MV-4-11 (cell line): ENCODE data around the gene LSM14B.

Experiments
- DNase-seq: peaks from one replicate; lab custom pipeline; 2025; lab: John Stamatoyannopoulos, UW

Gene LSM14B

DNA sequence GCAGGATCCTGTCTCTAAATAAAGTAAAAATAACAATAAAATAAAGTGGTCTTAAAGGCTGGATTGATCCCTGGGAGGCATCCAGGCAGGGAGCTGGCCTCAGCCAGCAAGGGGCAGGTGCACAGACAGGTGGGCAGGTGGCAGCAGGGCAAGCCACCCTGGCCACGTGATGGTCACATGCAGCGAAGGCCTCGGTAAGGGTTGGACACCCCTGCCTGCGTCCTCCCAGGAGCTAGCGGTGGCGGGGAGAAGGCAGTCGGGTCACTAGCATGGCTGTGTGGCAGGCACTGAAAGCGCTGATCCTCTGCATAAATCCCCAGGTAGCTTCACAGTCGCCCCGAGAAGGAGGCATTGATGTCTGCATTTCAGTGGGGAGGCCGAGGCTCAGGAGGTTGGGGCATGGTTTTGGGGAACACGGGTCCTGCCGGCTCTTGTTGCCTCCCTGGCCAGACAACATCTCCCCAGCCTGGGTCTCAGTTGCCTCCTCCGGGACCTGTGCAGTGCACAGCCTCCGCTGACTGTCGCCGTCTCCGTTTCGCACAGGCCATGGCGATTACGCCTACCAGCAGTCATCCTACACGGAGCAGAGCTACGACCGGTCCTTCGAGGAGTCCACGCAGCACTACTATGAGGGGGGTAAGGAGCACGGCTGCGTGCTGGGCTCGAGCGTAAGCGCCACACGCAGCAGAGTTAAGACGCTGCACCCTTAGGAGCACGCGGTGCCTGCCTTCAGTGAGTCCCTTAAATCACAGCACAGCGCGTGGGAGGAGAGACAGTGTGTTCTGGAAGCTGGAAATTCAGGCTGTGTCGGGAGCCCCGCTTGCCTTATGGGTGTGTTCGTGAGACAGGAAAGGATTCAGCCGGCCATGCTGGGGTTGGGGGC, 42.8 kb downstream of the LSM14B start:
- no peak for DNase-seq

DNA sequence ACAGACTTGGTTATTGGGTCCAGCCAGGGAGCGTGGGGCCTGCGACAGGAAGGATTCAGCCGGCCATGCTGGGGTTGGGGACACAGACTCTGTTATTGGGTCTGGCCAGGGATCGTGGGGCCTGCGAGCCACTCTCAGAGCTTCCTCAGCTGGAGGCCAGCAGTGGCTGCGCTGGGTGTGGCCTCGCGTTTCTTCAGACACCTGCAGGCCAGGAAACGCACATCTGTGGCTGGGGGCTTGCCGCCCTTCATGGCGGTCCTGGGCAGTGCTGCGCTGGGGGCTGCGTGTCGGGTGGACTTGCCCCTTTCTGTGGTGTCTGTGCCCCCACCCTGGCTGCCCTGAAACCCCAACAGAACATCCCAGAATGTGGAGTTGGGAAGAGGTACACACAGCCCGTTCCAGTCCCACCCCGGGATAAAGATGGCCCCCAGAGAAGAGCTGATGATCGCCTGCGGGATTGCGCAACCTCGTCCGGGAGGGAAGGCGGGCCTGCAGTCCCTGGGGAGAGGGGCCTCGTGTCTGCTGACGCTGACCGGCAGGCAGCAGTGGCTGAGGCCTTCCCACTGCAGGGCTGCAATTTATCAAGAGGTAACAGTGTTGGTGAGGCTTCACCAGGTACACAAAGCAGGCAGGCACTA, 43.6 kb downstream of the LSM14B start:
- no peak for DNase-seq

DNA sequence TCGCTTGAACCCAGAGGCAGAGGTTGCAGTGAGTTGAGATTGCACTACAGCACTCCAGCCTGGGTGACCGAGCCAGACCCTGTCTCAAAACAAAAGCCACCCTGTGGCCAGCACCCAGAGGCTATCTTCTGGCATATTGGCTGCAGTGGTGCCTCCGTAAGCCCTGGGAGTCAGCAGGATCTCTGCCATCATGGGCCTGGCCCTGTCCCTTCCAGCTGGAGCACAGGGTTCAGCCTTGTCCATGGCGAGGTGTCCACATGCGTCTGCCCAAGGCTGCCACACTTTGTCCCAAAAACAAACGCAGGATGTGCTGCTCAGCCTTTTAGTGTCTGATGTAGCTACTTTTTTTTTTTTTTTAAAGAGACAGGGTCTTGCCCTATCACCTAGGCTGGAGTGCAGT, 45.2 kb downstream of the LSM14B start:
- DNase-seq: no peak

DNA sequence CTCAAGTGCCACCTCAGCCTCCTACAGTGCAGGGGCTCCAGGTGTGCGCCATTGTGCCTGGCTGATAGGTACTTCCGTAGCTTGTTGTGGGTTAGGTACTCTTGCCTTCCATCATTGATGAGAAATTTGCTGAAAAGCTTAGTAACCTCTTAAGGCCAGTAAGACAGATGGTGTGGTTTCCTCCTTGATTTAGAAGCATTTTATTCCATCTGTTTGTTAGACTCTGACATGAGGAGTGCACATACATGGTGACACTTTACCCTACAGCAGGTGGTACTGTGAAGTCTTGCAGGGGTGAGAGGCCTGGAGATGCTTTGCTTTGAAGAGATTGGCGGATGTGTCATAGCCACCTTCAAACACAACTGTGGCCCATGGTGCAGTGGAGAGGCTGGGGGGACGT, 45.8 kb downstream of the LSM14B start:
- no peak for DNase-seq

DNA sequence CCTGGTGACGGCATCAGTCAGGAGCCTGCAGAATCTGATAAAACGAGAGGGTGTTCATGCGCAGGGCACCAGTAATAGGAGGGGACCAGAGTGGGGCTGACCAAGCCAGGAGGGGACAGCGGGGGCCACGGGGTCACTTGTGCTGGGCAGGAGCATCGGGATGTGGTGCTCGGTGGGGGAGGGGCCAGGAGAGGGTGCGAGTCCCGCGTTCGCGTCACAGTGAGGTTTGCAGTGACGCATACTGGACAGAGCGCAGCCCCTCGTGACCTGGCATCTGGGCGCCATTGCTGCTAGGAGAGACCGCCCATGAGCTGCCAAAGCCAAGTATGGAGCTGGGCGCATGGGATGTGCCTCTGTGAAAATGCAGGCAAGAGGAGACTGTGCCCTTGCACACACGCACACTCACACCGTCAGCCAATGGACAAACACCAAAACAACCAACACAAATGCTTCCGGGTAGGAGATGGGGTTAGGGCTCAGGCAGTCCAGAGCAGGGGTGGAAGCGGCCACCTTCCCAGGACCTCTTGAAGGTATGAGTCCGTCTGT, 46.7 kb downstream of the LSM14B start:
- no peak for DNase-seq

DNA sequence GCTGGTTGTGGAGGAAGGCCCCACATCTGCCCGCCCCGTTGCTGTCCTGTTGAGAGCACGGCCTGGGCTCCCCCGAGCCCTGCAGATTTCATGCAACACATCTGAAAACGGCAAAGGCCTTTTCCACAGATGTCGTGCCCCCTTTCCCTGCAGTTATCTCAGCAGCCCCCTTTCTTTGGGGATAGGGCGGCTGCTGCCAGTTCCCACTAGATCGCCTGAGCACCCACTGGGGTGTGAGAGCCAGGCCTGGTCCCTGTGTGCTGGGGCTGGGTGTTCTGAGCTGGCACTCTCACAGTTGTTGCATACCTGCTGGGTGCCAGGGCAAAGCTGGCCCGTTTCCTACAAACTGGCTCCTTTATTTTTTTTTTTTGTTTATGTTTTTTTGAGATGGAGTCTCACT, 48.3 kb downstream of the LSM14B start:
- DNase-seq: no peak

DNA sequence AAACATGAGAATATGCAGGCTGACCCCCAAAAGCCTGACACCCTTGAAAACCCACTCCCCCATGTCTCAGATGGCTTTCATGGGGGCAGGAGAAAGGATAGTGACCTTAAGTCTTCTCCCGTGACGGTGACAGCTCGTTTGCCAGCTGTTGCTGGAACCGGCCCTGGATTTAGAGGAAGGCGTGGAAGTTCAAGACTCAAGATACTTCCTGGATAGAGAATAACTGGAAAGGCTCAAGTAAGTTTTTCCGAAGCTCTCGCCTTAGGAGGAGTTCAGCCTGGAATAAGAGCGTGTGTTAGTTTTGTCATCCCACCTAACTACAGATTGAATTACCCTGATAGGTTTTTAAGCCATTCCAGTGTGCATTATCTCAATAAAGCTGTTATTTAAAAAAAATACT, 49.0 kb downstream of the LSM14B start:
- no peak for DNase-seq

DNA sequence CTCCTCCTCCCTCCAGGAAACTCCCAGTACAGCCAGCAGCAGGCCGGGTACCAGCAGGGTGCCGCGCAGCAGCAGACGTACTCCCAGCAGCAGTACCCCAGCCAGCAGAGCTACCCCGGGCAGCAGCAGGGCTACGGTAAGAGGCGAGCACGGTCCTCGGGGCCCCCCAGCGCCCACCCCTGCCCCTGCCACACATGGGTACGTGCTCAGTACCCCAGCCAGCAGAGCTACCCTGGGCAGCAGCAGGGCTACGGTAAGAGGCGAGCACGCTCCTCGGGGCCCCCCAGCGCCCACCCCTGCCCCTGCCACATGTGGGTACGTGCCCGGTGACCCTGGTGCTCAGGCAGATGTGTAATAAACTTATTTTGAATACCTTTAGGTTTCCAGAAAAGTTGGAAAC, 50.4 kb downstream of the LSM14B start:
- no peak for DNase-seq

DNA sequence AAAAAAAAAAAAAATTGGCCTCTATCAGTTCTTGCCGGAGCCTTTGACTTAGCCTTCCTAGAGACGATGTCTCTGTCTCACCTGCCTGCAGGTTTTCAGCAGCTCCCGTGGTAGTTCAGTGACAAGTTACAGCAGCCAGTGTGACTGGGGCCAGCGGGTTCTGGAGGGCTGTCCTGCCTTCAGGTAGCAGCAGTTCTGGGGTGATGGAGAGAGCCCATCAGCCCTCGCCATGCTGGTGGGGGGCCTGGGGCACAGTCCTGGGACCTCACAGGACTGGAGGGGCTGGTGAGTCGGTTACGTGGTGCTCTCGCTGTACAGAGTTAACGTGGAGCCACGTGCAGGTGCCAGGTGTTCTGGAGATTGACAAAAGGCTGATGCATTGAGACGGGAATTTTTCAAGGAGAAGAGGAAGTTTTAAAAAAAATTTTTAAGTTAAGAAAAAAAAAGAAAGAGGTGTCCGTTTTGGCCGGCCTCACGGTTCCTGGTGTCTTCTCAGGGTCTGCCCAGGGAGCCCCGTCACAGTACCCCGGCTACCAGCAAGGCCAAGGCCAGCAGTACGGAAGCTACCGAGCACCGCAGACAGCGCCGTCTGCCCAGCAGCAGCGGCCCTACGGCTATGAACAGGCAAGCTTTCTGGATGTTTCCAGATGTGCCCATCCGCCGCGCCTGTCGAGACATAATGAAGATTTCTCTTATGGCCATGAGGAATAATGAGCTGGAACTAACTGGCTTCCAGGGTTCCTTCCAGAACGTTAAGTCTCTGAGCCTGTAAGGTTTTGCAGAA, 51.9 kb downstream of the LSM14B start:
- no peak for DNase-seq

DNA sequence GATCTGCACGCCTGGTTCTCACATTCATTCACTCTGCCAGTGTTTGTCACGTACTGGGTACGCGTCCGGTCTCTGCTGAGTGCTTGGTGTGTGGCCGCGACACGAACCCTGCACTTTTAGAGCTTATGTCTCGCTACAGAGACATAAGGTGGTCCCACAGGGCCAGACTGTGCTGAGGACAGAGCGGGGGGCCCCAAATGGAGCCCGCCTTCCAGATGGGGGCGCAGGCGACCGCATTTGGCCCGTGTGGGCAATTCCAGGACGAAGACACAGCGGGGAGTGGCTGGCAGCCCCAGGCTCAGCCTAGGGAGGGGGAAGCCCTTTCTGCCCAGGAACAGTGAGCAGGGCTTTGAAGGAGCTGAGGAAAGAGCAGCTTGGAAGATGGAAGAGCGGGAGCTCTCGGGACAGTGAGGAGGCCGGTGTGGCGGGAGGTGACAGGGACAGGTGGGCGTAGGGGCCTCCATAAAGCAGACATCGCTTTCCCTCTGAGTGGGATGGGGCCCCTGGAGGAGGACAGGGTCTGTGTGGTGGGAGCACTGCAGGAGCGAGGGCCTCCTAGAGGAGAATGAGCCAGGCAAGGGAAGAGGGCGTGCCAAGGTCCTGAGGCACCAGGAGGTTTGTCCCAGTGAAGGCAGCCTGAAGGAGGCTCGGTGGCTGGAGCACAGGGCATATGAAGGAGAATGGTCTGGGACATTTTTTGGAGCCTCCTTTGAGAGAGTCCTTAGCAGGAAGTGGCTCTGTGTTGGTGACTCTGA, 52.8 kb downstream of the LSM14B start:
- DNase-seq: no peak

DNA sequence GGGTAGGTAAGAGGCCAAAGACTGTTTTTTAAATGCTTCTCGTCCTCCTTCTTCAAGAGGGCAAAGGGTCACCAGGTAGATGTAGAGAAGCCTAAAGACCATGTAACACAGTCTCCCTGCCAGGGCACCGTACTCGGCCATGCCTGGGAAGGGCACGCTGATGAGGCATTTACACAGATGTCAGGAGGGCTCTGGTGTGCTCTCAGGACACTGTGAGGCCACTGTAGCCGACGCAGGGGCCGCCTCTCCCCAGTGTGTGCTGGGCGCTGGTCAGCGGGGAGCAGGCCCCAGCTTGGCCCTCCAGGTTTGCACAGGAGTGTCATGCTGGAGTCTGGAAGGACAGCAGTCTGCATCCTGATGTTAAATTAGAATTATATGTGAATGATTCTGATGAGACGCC, 53.4 kb downstream of the LSM14B start:
- no peak for DNase-seq

DNA sequence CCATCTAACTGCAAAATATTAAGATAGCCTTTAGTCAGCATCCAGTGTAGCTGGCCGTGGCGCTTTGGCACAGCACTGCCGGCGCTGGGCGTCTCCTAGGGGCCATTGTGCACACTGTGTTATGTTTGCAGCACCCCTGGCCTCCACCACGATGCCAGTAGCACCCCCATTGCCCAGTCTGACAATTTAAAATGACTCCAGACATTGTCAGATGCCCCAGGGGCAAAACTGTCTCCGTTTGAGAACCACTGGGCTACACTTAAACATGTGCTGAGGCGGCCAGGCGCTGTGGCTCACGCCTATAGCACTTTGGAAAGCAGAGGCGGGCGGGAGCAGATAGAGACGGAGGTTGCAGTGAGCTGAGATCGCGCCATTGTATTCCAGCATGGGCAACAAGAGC, 54.6 kb downstream of the LSM14B start:
- no peak for DNase-seq

DNA sequence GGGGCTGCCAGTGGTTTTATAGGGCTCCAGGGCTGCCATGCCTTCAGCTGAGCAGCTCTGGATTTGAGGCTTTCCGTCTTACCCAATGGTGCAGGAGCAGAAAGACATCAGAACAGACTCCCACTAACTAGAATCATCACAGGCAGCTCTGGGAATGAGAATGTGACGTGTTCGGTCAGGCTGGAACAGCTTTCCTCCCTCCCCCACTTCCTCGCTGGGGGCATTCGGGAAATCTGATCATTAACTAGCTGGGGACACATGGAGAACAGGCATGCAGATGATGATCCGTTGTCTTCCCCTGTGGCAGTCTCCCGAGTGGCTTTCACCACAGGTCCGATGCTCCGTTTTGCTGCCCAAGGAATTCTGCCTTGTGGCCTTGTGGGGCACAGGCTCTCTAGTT, 55.0 kb downstream of the LSM14B start:
- DNase-seq: no peak

DNA sequence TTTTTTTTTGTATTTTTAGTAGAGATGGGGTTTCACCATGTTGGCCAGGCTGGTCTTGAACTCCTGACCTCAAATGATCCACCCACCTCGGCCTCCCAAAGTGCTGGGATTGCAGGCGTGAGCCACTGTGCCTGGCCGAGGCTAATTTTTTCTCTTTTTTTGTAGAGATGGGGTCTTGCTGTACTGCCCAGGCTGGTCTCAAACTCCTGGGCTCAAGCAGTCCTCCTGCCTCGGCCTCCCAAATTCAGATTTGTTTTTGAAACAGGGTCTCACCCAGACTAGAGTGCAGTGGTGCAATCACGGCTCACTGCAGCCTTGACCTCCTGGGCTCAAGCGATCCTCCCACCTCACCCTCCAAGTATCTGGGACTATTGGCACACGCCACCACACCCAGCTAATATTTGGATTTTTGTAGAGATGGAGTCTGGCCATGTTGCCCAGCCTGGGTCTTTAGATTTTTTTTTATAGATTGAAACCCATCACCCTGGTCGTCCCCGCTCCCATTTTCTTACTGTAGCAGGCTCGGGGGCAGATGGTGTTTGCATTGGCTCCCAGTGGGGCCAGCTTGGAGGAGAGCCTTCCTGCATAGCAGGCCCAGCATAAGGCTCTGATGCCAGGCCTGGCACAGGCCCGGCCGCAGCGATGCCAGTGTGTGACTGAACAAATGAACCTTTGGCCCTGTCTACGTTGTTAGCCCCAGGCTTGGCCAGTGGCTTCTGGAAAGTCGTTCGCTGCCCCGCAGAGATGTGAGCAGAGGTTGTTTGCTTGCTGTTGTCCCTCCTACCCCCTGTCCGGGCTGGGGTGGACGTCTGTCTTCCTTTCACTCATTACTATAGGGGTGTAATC, 56.3 kb downstream of the LSM14B start:
- DNase-seq: no peak

DNA sequence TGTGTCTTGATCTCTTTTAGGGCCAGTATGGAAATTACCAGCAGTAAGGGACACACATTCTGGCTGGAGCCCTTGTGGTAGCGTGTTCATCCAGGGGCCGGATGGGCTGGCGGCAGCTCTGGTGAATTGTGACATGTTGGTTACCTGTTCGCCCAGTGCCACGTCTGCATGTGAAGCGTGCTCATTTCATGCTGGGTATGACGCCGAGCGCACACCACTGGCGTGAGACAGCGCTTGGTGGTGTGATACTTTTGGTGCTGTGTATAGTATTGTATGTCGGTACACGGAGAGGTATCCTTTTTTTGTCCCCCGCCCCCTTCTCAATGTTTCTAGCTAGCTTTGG, 56.9 kb downstream of the LSM14B start:
- DNase-seq: no peak

DNA sequence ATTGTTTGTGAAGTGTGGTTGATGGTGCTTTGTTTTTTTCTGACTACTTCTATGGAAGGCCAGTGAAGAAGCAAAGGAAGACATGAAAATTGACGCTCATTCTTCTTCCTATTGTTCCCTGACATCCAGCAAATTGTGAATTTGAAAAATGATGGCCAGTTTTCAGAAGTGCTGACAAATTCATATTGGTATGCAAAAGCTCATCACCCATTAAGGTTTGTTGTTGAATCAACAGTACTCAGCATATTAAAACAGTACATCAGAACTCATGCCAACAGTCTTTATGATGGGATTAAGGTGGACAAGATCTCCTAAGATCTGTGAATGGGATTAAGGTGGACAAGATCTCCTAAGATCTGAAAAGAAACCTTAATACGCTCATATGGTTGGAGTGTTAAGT, 59.5 kb downstream of the LSM14B start:
- no peak for DNase-seq

DNA sequence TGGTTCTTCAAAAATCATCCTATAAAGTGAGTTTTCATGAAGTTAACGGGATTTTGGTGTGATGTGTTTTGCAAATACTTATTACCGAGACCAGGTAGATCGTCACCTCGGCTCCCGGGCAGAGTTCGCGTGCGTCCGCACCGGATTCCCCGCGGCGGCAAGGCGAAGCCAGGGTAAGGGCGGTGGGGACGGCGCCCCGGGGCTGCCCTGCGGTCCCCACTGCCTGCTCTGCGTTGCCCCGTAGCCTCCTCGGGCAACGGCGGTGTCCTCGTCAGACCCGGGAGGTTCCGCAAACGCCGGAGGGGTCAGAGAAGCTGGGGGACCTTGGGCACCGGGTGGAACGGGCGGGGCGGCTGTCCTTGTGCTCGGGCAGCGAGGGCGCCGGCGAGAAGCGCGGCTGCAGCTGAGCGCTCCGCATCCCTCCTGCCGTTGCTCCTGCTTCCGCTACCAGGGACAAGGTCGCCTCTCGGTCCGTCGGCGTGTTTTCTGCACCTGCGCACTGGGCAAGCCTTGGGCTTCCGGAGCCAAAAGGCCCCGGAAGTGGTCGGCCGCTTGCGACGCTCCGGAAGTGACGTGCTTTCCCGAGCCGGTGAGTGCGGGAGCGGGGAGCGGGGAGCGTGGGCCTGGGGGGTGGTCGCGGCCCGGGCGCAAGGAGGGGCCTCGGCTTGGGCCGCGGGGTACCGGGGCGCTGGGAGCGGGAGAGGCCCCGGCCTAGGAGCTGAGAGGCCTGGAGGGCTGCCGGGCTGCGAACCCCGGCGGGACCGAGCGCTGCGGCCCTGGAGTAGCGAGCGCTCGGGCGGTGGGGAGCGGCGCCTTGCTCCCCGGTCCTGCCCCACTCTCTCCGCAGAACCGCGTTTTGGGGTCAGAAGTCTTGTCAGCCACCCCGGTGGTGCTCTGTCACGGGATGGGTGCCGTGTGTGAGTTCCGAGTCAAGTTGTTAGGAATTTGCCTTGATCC, 60.5 kb downstream of the LSM14B start, which contains the start of gene MTG2:
Gene MTG2 (plus strand): TSS at position 560 of the 957 bp plus-strand sequence. CDS start 10,393 bp downstream, outside the sequence.
- peak; percentile 95 for DNase-seq

DNA sequence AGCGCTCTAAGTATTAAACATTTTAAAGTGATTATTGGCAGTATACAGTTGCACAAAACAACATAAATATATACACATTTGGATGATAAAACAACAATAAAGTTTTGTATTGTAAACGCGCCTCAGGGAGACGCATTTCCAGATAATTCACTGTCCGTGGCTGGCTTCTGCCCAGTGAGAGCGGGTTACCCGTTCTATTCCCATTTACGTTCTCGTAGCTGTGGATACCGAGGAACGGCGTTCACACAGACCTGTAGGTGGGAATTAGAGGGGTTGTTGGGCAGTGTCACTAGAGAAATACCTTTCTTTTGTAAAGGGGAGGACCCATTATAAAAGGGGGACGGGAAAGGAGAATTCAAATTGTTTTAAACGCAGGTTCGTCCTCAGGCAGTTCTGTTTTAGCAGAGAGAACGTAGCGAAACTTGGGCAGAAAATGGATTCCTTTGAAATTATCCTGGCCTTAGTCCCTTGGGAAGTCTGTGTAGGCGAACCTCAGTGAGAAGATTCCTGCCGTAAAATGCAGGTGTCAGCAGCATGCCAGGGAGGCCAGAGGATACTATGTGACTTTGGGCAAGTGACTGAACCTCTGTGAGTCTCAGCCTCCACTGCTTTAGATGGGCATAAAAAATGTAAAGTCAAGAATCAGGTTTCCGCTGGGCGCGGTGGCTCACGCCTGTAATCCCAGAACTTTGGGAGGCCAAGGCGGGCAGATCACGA, 61.3 kb downstream of the LSM14B start:
- no peak for DNase-seq
